HepG2 (cell line): Measurements from ENCODE around the gene GCNT2. TPM values are rescaled to one million over a fixed set of nuclear protein-coding genes. Genes with fewer than 3 reads are reported as not detected.
"Not testable (repeated sequence)": the region's sequence is repeated elsewhere in the genome, so short reads cannot be mapped to it uniquely, and the experiment has no call there.

Experiments
- ATAC-seq: fragments of 200-7000 bp; cut with Tn5 transposase; 3 replicates; pipeline ENCODE4 v1.9.1; 2020; ENCODE audit warnings: mild to moderate bottlenecking, moderate library complexity
- BruUV-seq: library from RNA; stranded (reverse); fragments of 400-500 nt; replicated peaks from 2 replicates; lab custom pipeline; 2021; lab: Mats Ljungman, UMichigan
- CTCF ChIA-PET: fragments of 300-600 bp; formaldehyde crosslinking; extraction: SDS; loops from one replicate; lab custom pipeline; 2021; ENCODE audit warnings: low total read pairs, inconsistent platforms, low intra/inter-chr PET ratio; lab: Yijun Ruan, JAX
- POLR2A ChIA-PET: fragments of 350-600 bp; sonication (Branson Sonifier 250); formaldehyde crosslinking; loops from one replicate; lab custom pipeline; 2020; ENCODE audit warnings: antibody characterized with exemption, inconsistent platforms; lab: Yijun Ruan, JAX
- DNase-seq: peaks from one replicate; pipeline ENCODE4 v3.0.0-alpha.2; 2015; ENCODE audit warnings: low spot score
- FAIRE-seq: peaks from 3 replicates; lab custom pipeline; 2011; peaks lifted over from hg19 to GRCh38; lab: Jason Lieb, UNC
- H2AFZ ChIP-seq: one replicate; pipeline ENCODE4 v1.6.1; 2011; ENCODE audit warnings: low read length, inconsistent platforms
- H3K27ac ChIP-seq: fragments of 300-600 bp; 3 replicates; pipeline ENCODE4 v1.8.0; 2011; ENCODE audit warnings: mixed run types, mild to moderate bottlenecking, mixed read lengths, low read length, inconsistent platforms; ENCODE audit not compliant: insufficient read depth; ENCODE audit errors: extremely low read length
- H3K27me3 ChIP-seq, 2 experiments: fragments of 200-600 bp in 1 of 2; 2 replicates in 1 of 2; 3 replicates in 1 of 2; pipeline versions ENCODE4 v1.6.0 to v1.8.0; 2011; ENCODE audit warnings: low read length in 2 of 2, mild to moderate bottlenecking in 2 of 2, moderate library complexity in 2 of 2, inconsistent platforms in 1 of 2; ENCODE audit not compliant: insufficient read depth in 2 of 2, control insufficient read depth in 1 of 2
- H3K36me3 ChIP-seq, 2 experiments: fragments of 200-600 bp in 1 of 2; replicated peaks in 1 of 2; 2 replicates in 1 of 2; 3 replicates in 1 of 2; pipeline versions ENCODE4 v1.5.1 to v1.8.0; 2011; ENCODE audit warnings: low read length in 2 of 2, inconsistent platforms in 1 of 2; ENCODE audit not compliant: insufficient read depth in 2 of 2, control insufficient read depth in 1 of 2
- H3K4me1 ChIP-seq: 2 replicates; pipeline ENCODE4 v1.5.1; 2012; ENCODE audit warnings: low read length, inconsistent platforms; ENCODE audit not compliant: insufficient read depth
- H3K4me2 ChIP-seq: 2 replicates; pipeline ENCODE4 v1.6.0; 2011; ENCODE audit warnings: low read depth, low read length, inconsistent platforms
- H3K4me3 ChIP-seq, 3 experiments: fragments of 200-600 bp in 1 of 3; sonication (generic), shearing (Covaris generic) in 1 of 3; replicated peaks in 1 of 3; 2 replicates each; pipeline ENCODE4 v1.5.1; 2011 to 2016; ENCODE audit warnings: low read length in 3 of 3, inconsistent platforms in 2 of 3, low read depth in 2 of 3, mild to moderate bottlenecking in 2 of 3, control low read depth in 1 of 3, mixed read lengths in 1 of 3; ENCODE audit not compliant: insufficient read depth in 1 of 3
- H3K79me2 ChIP-seq: one replicate; pipeline ENCODE4 v1.6.1; 2011; ENCODE audit warnings: low read length, inconsistent platforms; ENCODE audit not compliant: insufficient read depth
- H3K9ac ChIP-seq: 2 replicates; pipeline ENCODE4 v1.6.0; 2011; ENCODE audit warnings: mild to moderate bottlenecking, low read depth, low read length, inconsistent platforms; ENCODE audit not compliant: insufficient read depth
- H3K9me3 ChIP-seq: 2 replicates; pipeline ENCODE4 v1.5.1; 2012; ENCODE audit warnings: mild to moderate bottlenecking, low read length
- H4K20me1 ChIP-seq: 2 replicates; pipeline ENCODE4 v1.6.0; 2011; ENCODE audit warnings: inconsistent platforms, mild to moderate bottlenecking, low read length, moderate library complexity; ENCODE audit not compliant: insufficient read depth
- ISX ChIP-seq: sonication (generic); formaldehyde crosslinking; conservative IDR thresholded peaks from 2 replicates; pipeline ENCODE4 v1.5.0; 2020; ENCODE audit warnings: missing genetic modification reagents
- ZMAT5 ChIP-seq: sonication (generic); formaldehyde crosslinking; IDR thresholded peaks from 2 replicates; pipeline ENCODE4 v1.5.0; 2020; ENCODE audit warnings: mild to moderate bottlenecking, low read depth, missing genetic modification reagents, borderline replicate concordance
- ZNF282 ChIP-seq: fragments of 450-650 bp; IDR thresholded peaks from 2 replicates; pipeline ENCODE4 v1.6.1; 2018; ENCODE audit not compliant: partially characterized antibody
- ZNF639 ChIP-seq: conservative IDR thresholded peaks from 2 replicates; pipeline ENCODE4 v1.6.1; 2018; ENCODE audit warnings: missing genetic modification reagents
- WGBS: methylation state at CpG from one replicate; pipeline ENCODE4 v1.1.6; 2017; ENCODE audit warnings: low lambda C conversion rate; 5-methylcytosine and 5-hydroxymethylcytosine counted together
- in situ Hi-C: cut with HindIII; loops from 2 replicates; pipeline ENCODE4 v1.10.0; 2017; ENCODE audit warnings: low pct_unique_long_range_greater_than_20kb; ENCODE audit not compliant: extremely low pct_ligation_motif_present
- intact Hi-C: fragments of 100-400 bp; cut with micrococcal nuclease; formaldehyde crosslinking; loops from one replicate; pipeline ENCODE4 v1.10.0; 2022; ENCODE audit not compliant: unreplicated experiment
- polyA plus RNA-seq, 8 experiments: library from polyadenylated mRNA; depleted of rRNA in 3 of 8; stranded (reverse) in 7 of 8; unstranded in 1 of 8; fragments of >200 nt; fragmentation: Illumina TruSeq in 4 of 8; extraction: Trizol in 4 of 8; gene quantifications; 2 replicates each; pipeline versions ENCODE4 v1.2.1 to v1.2.3, GENCODE V29; 2011 to 2016; ENCODE audit warnings: low read depth in 4 of 8, missing spikeins in 1 of 8, mixed read lengths in 1 of 8; ENCODE audit not compliant: insufficient read depth in 1 of 8
- total RNA-seq, 5 experiments: library from RNA; depleted of rRNA; stranded (reverse); fragments of >200 nt; fragmentation: Illumina TruSeq; extraction: Trizol; gene quantifications; 2 replicates each; pipeline ENCODE4 v1.2.3, GENCODE V29; 2016; ENCODE audit warnings: low read depth in 1 of 5

Gene GCNT2
- total and polyA plus RNA-seq, 2 of the 13 experiments (the other 11 are each of a cell fraction or from before 2014, with no cell fraction given), result 11.8 to 31.9 TPM

- no peak for TF ChIP-seq ZNF639 (CRISPR knock-in tag)
- no peak for TF ChIP-seq ZNF282
- TF ChIP-seq ZMAT5 (CRISPR knock-in tag), result no peak
- TF ChIP-seq ISX (CRISPR knock-in tag), result no peak
Measured at GRCh38 chr6:10580570-10580969, 59.4 kb downstream of the GCNT2 start (continued).

GRCh38 chr6:10581402-10581801, 60.3 kb downstream of the GCNT2 start:
- H3K27ac ChIP-seq, H3K4me3 ChIP-seq, POLR2A ChIA-PET, H3K9me3 ChIP-seq, H3K36me3 ChIP-seq, intact Hi-C loops, H3K4me2 ChIP-seq, H2AFZ ChIP-seq, H3K9ac ChIP-seq, H4K20me1 ChIP-seq, CTCF ChIA-PET, in situ Hi-C loops, ATAC-seq, BruUV-seq, H3K27me3 ChIP-seq, H3K79me2 ChIP-seq, DNase-seq, FAIRE-seq: not testable (repeated sequence)
- WGBS, result 84% methylated on average over 4 of the region's 4 CpGs
- H3K4me1 ChIP-seq, result peaks cover 27% of the 10 kb centered on the region
